PFSK-1 (cell line): ENCODE measurements around the gene SLC22A3.

Source experiments
- FOXP2 ChIP-seq: optimal IDR thresholded peaks from 2 replicates; pipeline ENCODE3; 2011; ENCODE audit warnings: borderline replicate concordance, control low read depth, inconsistent platforms; ENCODE audit not compliant: insufficient read depth; ENCODE audit errors: extremely low read length, extremely low read depth
- POLR2AphosphoS5 ChIP-seq: IDR thresholded peaks from 2 replicates; pipeline ENCODE4 v1.6.1; 2012; ENCODE audit warnings: low read depth, mild to moderate bottlenecking, control low read depth, low read length, moderate library complexity
- SIN3A ChIP-seq: IDR thresholded peaks from 2 replicates; pipeline ENCODE4 v1.6.1; 2012; ENCODE audit warnings: mild to moderate bottlenecking, low read length, moderate library complexity, borderline replicate concordance; ENCODE audit not compliant: insufficient read depth
- TAF1 ChIP-seq: IDR thresholded peaks from 2 replicates; pipeline ENCODE4 v1.6.1; 2012; ENCODE audit warnings: low read length, control low read depth, borderline replicate concordance; ENCODE audit not compliant: insufficient read depth
- TF ChIP-seq, protein P1 (sequence below), 2 experiments: IDR thresholded peaks; 2 replicates each; pipeline versions ENCODE4 v1.6.1 to v1.8.0; 2011 to 2012; ENCODE audit warnings: low read depth in 2 of 2, low read length in 2 of 2, control low read depth in 1 of 2, inconsistent platforms in 1 of 2, mild to moderate bottlenecking in 1 of 2, moderate library complexity in 1 of 2; ENCODE audit not compliant: insufficient read depth in 1 of 2

The SLC22A3 gene

DNA sequence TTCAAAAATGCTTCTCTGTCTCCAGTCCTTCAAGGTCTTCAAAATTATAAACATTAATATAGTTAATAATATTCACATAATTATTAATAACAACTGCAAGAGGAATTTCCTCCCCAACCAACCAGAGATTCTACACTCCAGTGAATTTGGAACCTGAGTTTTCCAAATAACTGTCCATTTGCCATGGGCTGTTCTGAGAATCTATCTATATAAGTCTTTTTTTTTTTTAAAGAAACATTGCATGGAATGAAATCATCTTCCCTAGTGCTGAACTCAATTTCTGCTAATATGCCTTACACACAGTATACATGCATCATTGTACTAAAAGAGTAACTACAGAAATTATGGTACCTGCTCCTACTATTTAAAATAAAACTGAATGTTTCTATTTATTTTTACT is 113.9 kb downstream of the SLC22A3 start:
- TF ChIP-seq, protein P1, sequence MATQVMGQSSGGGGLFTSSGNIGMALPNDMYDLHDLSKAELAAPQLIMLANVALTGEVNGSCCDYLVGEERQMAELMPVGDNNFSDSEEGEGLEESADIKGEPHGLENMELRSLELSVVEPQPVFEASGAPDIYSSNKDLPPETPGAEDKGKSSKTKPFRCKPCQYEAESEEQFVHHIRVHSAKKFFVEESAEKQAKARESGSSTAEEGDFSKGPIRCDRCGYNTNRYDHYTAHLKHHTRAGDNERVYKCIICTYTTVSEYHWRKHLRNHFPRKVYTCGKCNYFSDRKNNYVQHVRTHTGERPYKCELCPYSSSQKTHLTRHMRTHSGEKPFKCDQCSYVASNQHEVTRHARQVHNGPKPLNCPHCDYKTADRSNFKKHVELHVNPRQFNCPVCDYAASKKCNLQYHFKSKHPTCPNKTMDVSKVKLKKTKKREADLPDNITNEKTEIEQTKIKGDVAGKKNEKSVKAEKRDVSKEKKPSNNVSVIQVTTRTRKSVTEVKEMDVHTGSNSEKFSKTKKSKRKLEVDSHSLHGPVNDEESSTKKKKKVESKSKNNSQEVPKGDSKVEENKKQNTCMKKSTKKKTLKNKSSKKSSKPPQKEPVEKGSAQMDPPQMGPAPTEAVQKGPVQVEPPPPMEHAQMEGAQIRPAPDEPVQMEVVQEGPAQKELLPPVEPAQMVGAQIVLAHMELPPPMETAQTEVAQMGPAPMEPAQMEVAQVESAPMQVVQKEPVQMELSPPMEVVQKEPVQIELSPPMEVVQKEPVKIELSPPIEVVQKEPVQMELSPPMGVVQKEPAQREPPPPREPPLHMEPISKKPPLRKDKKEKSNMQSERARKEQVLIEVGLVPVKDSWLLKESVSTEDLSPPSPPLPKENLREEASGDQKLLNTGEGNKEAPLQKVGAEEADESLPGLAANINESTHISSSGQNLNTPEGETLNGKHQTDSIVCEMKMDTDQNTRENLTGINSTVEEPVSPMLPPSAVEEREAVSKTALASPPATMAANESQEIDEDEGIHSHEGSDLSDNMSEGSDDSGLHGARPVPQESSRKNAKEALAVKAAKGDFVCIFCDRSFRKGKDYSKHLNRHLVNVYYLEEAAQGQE (IDR thresholded peaks at IDR 0.05; ENCODE audit: insufficient read depth in 1 of 2, low read depth in 2 of 2, low read length in 2 of 2) = no peak
- TF ChIP-seq FOXP2 (no peak), POLR2AphosphoS5 (no peak), SIN3A (no peak), TAF1 (no peak)

DNA sequence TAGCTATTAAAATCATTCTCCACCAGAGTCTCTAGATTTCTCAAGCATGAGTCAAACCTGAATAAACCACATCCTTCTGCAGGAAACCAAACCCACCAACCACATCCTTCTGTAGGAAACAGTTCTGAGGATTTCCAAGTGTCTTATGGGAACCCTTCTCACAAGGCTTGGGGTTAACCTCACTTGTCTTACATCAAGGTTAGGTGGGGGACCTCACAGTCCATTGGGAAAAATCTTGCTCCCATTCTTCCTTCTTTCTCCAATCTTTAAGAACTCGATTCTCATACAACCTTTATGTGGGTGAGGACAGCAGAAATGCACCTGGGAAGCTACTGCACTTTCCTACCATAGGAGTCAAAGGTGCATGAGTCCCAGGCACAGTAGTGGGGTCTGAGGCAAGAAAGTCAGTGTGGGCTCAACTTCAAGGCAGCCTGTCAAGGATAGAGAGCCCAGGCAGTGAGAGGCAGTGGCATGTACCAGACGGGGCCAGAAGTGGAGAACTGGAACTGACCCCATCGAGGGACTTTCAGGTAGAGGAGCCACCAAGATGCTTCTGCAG is 114.5 kb downstream of the SLC22A3 start:
- TF ChIP-seq FOXP2 = no peak
- TF ChIP-seq, protein P1 (IDR thresholded peaks at IDR 0.05; ENCODE audit: insufficient read depth in 1 of 2, low read depth in 2 of 2, low read length in 2 of 2) = no peak
- no peak for TF ChIP-seq SIN3A
- no peak for TF ChIP-seq TAF1

- TF ChIP-seq, protein P1 (IDR thresholded peaks at IDR 0.05; ENCODE audit: insufficient read depth in 1 of 2, low read depth in 2 of 2, low read length in 2 of 2) = no peak
- TF ChIP-seq TAF1 (no peak), SIN3A (no peak), POLR2AphosphoS5 (no peak), FOXP2 (no peak)
Measured at GRCh38 chr6:160464744-160465143, 116.6 kb downstream of the SLC22A3 start.

DNA sequence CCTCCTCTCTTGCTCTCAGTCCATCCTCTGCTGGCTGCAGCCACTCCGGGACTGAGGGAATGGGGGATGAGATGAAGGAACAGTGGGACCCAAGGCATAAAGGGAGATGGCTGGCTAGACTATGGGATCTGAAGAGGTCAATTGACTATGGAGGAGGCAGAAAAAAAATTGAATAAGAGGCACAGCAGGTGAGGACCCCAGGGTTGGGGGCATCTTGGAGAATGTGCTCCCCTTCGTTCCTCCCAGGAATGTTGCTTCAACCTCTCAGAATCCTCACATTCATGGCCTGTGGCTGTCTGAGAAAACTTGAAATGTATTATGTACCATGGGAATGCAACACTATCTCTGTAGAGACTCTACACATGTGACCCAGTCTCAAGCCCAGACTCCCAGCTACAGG is 121.0 kb downstream of the SLC22A3 start:
- TF ChIP-seq FOXP2 = no peak
- TF ChIP-seq TAF1 = no peak
- no peak for TF ChIP-seq SIN3A
- TF ChIP-seq, protein P1 (IDR thresholded peaks at IDR 0.05; ENCODE audit: insufficient read depth in 1 of 2, low read depth in 2 of 2, low read length in 2 of 2) = no peak
- no peak for TF ChIP-seq POLR2AphosphoS5

GRCh38 chr6:160477901-160478300 is 129.7 kb downstream of the SLC22A3 start:
- no peak for TF ChIP-seq SIN3A
- TF ChIP-seq, protein P1 (IDR thresholded peaks at IDR 0.05; ENCODE audit: insufficient read depth in 1 of 2, low read depth in 2 of 2, low read length in 2 of 2) = no peak
- no peak for TF ChIP-seq TAF1
- TF ChIP-seq FOXP2 = no peak
